ENCODE results near the gene RHEB.

Gene RHEB

GRCh38 chr7:151429560-151430331 lies 89.9 kb downstream of the RHEB start:
- DNase-seq = no peak

DNA sequence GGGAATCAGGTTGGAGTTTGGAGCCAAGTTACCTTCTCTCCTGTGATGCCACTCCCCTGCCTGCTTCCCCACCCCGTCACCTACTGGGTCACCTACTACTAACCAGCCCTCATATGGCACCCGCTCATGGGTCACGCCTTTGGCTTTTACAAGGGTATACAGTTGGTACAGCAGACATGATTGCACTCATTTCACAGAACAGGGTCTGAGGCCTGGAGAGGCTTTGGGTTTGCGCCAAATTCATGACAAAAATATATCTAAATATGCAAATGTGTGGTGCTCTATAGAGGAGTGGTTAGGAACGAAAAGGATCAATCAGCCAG lies 90.5 kb downstream of the RHEB start:
- no peak for DNase-seq

- DNase-seq = no peak
Measured at GRCh38 chr7:151428378-151429236, 91.1 kb downstream of the RHEB start.

DNA sequence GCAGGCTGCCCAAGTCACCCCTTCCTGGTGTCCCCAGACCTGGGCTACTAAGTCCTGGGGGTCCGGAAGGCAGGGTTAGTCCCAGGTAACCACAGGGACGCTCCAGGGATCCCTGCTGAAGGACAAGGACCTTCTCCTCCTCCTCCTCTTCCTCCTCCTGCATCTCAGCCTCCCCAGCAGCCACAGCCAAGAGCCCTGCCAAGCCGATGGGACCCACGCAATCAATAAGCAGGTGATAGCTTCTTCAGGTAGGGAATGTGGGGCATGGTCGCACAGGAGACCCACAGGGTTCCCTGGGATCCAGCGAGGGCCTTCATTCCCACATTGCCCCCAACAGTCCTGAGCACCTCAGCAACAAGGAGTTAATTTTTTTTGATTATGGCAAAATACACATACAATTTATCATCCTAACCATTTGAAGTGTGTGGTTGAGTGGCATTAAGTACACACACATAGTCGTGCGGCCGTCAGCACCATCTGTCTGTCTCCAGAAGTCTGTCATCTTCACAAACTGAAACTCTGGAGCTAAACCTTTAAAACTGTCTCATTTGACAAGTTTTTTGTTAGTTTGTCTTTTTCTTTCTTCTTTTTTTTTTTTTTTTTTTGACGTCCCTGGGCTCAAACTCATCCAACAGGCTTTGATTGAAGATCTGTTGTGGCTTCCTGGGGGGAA lies 91.9 kb downstream of the RHEB start:
- DNase-seq = peak; percentile 27

- no peak for DNase-seq
Measured at GRCh38 chr7:151426904-151427704, 92.6 kb downstream of the RHEB start.

DNA sequence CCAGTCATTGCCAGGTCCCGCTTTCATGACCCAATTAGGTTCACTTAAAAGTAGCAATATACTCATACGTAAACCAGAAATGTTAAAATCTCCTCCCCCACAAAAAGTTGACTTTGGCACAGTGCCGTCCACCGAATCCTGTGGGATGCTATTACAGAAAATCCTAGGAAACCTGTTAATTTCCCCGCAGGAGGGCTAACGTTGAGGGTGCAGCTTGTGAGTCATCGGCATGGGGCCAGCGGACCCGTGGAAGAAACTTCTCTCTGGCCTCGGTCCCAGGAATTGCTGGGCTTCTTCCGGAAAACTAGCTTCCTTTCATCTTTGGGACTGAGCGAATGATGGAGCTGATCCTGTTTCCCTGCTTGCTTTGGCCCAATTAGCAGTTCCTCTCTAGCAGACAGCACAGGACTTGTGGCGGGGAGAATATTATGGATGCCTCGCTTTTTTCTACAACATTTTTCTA lies 93.2 kb downstream of the RHEB start:
- peak; percentile 28 for DNase-seq

- no peak for DNase-seq
Measured at GRCh38 chr7:151425670-151426440, 93.8 kb downstream of the RHEB start.

DNA sequence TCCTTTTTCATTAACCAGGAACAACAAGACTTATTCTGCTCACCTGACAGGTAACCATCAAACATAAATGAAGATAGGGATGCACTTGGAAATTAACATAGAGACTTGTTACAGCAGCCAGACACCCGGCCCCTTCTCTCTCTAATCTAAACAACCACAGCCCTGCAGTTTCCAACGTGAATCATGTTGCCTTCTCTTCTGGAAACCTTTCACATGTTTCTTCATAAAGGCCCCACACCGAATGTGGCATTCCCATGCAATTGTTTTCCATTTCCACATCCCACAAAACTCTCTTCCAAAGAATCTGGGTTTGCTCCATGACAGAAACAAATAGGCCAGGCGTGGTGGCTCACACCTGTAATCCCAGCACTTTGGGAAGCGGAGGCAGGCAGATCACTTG lies 94.9 kb downstream of the RHEB start:
- no peak for DNase-seq

- DNase-seq = no peak
Measured at GRCh38 chr7:151423936-151424335, 95.8 kb downstream of the RHEB start.

DNA sequence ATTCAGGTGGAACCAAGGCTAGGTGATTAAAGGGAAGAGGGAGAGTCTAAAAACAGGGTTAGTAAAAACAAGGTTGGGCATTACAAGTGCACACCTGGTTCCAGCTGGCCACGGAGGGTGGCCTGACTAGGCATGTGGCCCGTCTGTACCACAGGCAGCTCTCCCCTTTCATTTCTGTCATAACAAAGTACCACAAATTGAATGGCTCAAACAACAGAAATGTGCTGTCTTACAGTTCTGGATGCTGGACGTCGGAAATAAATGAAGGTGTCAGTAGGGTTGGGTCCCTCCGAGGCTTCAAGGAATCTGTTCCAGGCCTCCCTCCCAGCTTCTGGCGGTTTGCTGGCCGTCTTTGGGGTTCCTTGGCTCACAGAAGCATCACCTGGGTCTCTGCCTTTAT lies 96.5 kb downstream of the RHEB start:
- DNase-seq = no peak

GRCh38 chr7:151422212-151422611 lies 97.5 kb downstream of the RHEB start:
- DNase-seq = no peak

GRCh38 chr7:151420144-151420543 lies 99.6 kb downstream of the RHEB start:
- DNase-seq = no peak

- DNase-seq = no peak
Measured at GRCh38 chr7:151416941-151417315, 102.8 kb downstream of the RHEB start.

DNA sequence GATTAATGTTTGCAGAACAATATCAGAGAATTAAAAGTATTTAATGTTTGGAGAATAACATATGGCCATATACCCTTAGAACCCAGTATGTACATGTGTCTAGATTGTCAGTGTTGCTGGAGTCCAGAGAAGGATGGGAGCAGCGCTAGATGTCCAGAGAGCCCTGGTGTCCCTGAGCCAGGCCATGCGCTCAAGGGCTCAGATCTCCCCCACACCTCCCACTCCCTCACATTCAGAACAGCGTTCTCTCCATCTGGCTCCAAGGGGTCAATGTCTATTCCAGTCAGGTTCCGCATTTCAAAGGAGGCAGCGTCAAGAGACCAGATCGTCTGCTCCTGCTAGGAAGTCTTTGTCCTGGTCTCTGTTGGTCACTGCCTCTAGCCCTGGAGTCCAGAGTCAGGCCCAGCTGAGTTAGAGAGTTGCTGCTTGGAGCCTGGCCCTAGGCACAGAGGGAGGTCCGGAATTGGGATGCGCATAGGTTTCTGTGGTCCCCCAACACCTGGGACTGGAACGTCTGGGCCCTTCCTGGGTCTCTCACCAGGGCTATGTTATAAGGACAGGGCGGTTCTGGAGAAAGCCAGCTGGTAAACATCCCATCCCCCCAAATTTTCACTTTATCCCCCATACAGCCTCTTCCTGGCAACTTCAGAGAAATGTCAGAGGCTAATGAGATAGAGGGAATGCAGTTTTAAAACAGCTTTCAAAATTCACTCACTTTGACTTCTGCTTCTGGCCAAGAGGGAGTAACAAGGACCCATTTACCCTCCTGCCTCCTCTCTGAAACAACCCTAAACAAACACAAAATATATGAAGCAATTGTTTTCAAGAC lies 103.4 kb downstream of the RHEB start:
- no peak for DNase-seq

Data from DMS 273 treated with DMSO at 0.1 percent for 48 hours (cell line).